HepG2 (cell line): ENCODE measurements around the gene LYZL6. TPM values are rescaled to one million over a fixed set of nuclear protein-coding genes. Genes with fewer than 3 reads are reported as not detected.
A peak's percentile ranks its signal among the peaks of the same experiment; 100 is the strongest.

Experiments used
- ATAC-seq: fragments of 200-7000 bp; cut with Tn5 transposase; 3 replicates; pipeline ENCODE4 v1.9.1; 2020; ENCODE audit warnings: mild to moderate bottlenecking, moderate library complexity
- BruUV-seq: library from RNA; stranded (reverse); fragments of 400-500 nt; replicated peaks from 2 replicates; lab custom pipeline; 2021; lab: Mats Ljungman, UMichigan
- CTCF ChIA-PET: fragments of 300-600 bp; formaldehyde crosslinking; extraction: SDS; loops from one replicate; lab custom pipeline; 2021; ENCODE audit warnings: low total read pairs, inconsistent platforms, low intra/inter-chr PET ratio; lab: Yijun Ruan, JAX
- POLR2A ChIA-PET: fragments of 350-600 bp; sonication (Branson Sonifier 250); formaldehyde crosslinking; loops from one replicate; lab custom pipeline; 2020; ENCODE audit warnings: antibody characterized with exemption, inconsistent platforms; lab: Yijun Ruan, JAX
- DNase-seq: peaks from one replicate; pipeline ENCODE4 v3.0.0-alpha.2; 2015; ENCODE audit warnings: low spot score
- FAIRE-seq: peaks from 3 replicates; lab custom pipeline; 2011; peaks lifted over from hg19 to GRCh38; lab: Jason Lieb, UNC
- H2AFZ ChIP-seq: one replicate; pipeline ENCODE4 v1.6.1; 2011; ENCODE audit warnings: low read length, inconsistent platforms
- H3K27ac ChIP-seq: fragments of 300-600 bp; 3 replicates; pipeline ENCODE4 v1.8.0; 2011; ENCODE audit warnings: mixed run types, mild to moderate bottlenecking, mixed read lengths, low read length, inconsistent platforms; ENCODE audit not compliant: insufficient read depth; ENCODE audit errors: extremely low read length
- H3K27me3 ChIP-seq, 2 experiments: fragments of 200-600 bp in 1 of 2; 2 replicates in 1 of 2; 3 replicates in 1 of 2; pipeline versions ENCODE4 v1.6.0 to v1.8.0; 2011; ENCODE audit warnings: low read length in 2 of 2, mild to moderate bottlenecking in 2 of 2, moderate library complexity in 2 of 2, inconsistent platforms in 1 of 2; ENCODE audit not compliant: insufficient read depth in 2 of 2, control insufficient read depth in 1 of 2
- H3K36me3 ChIP-seq, 2 experiments: fragments of 200-600 bp in 1 of 2; replicated peaks in 1 of 2; 2 replicates in 1 of 2; 3 replicates in 1 of 2; pipeline versions ENCODE4 v1.5.1 to v1.8.0; 2011; ENCODE audit warnings: low read length in 2 of 2, inconsistent platforms in 1 of 2; ENCODE audit not compliant: insufficient read depth in 2 of 2, control insufficient read depth in 1 of 2
- H3K4me1 ChIP-seq: 2 replicates; pipeline ENCODE4 v1.5.1; 2012; ENCODE audit warnings: low read length, inconsistent platforms; ENCODE audit not compliant: insufficient read depth
- H3K4me2 ChIP-seq: 2 replicates; pipeline ENCODE4 v1.6.0; 2011; ENCODE audit warnings: low read depth, low read length, inconsistent platforms
- H3K4me3 ChIP-seq, 3 experiments: fragments of 200-600 bp in 1 of 3; sonication (generic), shearing (Covaris generic) in 1 of 3; replicated peaks in 1 of 3; 2 replicates each; pipeline ENCODE4 v1.5.1; 2011 to 2016; ENCODE audit warnings: low read length in 3 of 3, inconsistent platforms in 2 of 3, low read depth in 2 of 3, mild to moderate bottlenecking in 2 of 3, control low read depth in 1 of 3, mixed read lengths in 1 of 3; ENCODE audit not compliant: insufficient read depth in 1 of 3
- H3K79me2 ChIP-seq: one replicate; pipeline ENCODE4 v1.6.1; 2011; ENCODE audit warnings: low read length, inconsistent platforms; ENCODE audit not compliant: insufficient read depth
- H3K9ac ChIP-seq: 2 replicates; pipeline ENCODE4 v1.6.0; 2011; ENCODE audit warnings: mild to moderate bottlenecking, low read depth, low read length, inconsistent platforms; ENCODE audit not compliant: insufficient read depth
- H3K9me3 ChIP-seq: 2 replicates; pipeline ENCODE4 v1.5.1; 2012; ENCODE audit warnings: mild to moderate bottlenecking, low read length
- H4K20me1 ChIP-seq: 2 replicates; pipeline ENCODE4 v1.6.0; 2011; ENCODE audit warnings: inconsistent platforms, mild to moderate bottlenecking, low read length, moderate library complexity; ENCODE audit not compliant: insufficient read depth
- ATAD3A ChIP-seq: sonication (generic); formaldehyde crosslinking; IDR thresholded peaks from 2 replicates; pipeline ENCODE4 v1.4.0; 2020; ENCODE audit warnings: missing genetic modification reagents
- FOXA1 ChIP-seq, 2 experiments: fragments of 450-650 bp in 1 of 2; sonication (generic) in 1 of 2; formaldehyde crosslinking in 1 of 2; IDR thresholded peaks; 2 replicates each; pipeline versions ENCODE4 v1.4.0 to v1.6.1; 2016 to 2020; ENCODE audit warnings: missing genetic modification reagents in 1 of 2
- FOXA3 ChIP-seq: IDR thresholded peaks from 2 replicates; pipeline ENCODE4 v1.6.1; 2016; ENCODE audit warnings: missing genetic modification reagents, missing compliant biosample characterization
- HMGXB4 ChIP-seq, 2 experiments: sonication (generic) in 1 of 2; formaldehyde crosslinking in 1 of 2; IDR thresholded peaks; 2 replicates each; pipeline versions ENCODE4 v1.4.0 to v1.6.1; 2018 to 2020; ENCODE audit warnings: missing genetic modification reagents in 2 of 2, borderline replicate concordance in 1 of 2, low read depth in 1 of 2, mild to moderate bottlenecking in 1 of 2, missing biosample characterization in 1 of 2
- HNF4A ChIP-seq: sonication (generic); formaldehyde crosslinking; IDR thresholded peaks from 2 replicates; pipeline ENCODE4 v1.4.0; 2020; ENCODE audit warnings: missing genetic modification reagents
- POGK ChIP-seq: sonication (generic); formaldehyde crosslinking; conservative IDR thresholded peaks from 2 replicates; pipeline ENCODE4 v1.8.0; 2022; ENCODE audit warnings: mild to moderate bottlenecking, moderate library complexity, missing genetic modification reagents
- RAD21 ChIP-seq: fragments of 450-650 bp; formaldehyde crosslinking; IDR thresholded peaks from 2 replicates; pipeline ENCODE4 v1.5.0; 2020; ENCODE audit warnings: mild to moderate bottlenecking
- SMC3 ChIP-seq: IDR thresholded peaks from 2 replicates; pipeline ENCODE4 v1.6.1; 2011; ENCODE audit warnings: low read length, improper control_type of control experiment
- SOX13 ChIP-seq, 3 experiments: fragments of 450-650 bp in 1 of 3; sonication (generic) in 1 of 3; formaldehyde crosslinking in 1 of 3; IDR thresholded peaks in 2 of 3; conservative IDR thresholded peaks in 1 of 3; 2 replicates each; pipeline versions ENCODE4 v1.5.0 to v1.6.1; 2016 to 2020; ENCODE audit warnings: antibody characterized with exemption in 1 of 3, mild to moderate bottlenecking in 1 of 3, missing compliant biosample characterization in 1 of 3, missing genetic modification reagents in 1 of 3, moderate library complexity in 1 of 3
- SP1 ChIP-seq, 2 experiments: fragments of 450-650 bp in 1 of 2; sonication (generic) in 1 of 2; formaldehyde crosslinking in 1 of 2; IDR thresholded peaks; 2 replicates each; pipeline versions ENCODE4 v1.4.0 to v1.6.1; 2016 to 2020; ENCODE audit warnings: missing genetic modification reagents in 1 of 2
- SYNCRIP ChIP-seq: fragments of 200-400 bp; formaldehyde crosslinking; IDR thresholded peaks from 2 replicates; pipeline ENCODE4 v1.6.1; 2018; ENCODE audit warnings: mild to moderate bottlenecking, low read depth, low read length; ENCODE audit not compliant: insufficient read depth
- TEAD2 ChIP-seq: sonication (generic); formaldehyde crosslinking; IDR thresholded peaks from 2 replicates; pipeline ENCODE4 v1.9.0; 2021; ENCODE audit warnings: missing genetic modification reagents
- TEAD3 ChIP-seq: optimal IDR thresholded peaks from 2 replicates; pipeline ENCODE3; 2016; ENCODE audit warnings: borderline replicate concordance
- ZNF562 ChIP-seq: sonication (generic); formaldehyde crosslinking; IDR thresholded peaks from 2 replicates; pipeline ENCODE4 v1.8.0; 2022; ENCODE audit warnings: missing genetic modification reagents, borderline replicate concordance
- WGBS: methylation state at CpG from one replicate; pipeline ENCODE4 v1.1.6; 2017; ENCODE audit warnings: low lambda C conversion rate; 5-methylcytosine and 5-hydroxymethylcytosine counted together
- in situ Hi-C: cut with HindIII; loops from 2 replicates; pipeline ENCODE4 v1.10.0; 2017; ENCODE audit warnings: low pct_unique_long_range_greater_than_20kb; ENCODE audit not compliant: extremely low pct_ligation_motif_present
- intact Hi-C: fragments of 100-400 bp; cut with micrococcal nuclease; formaldehyde crosslinking; loops from one replicate; pipeline ENCODE4 v1.10.0; 2022; ENCODE audit not compliant: unreplicated experiment
- polyA plus RNA-seq, 8 experiments: library from polyadenylated mRNA; depleted of rRNA in 3 of 8; stranded (reverse) in 7 of 8; unstranded in 1 of 8; fragments of >200 nt; fragmentation: Illumina TruSeq in 4 of 8; extraction: Trizol in 4 of 8; gene quantifications; 2 replicates each; pipeline versions ENCODE4 v1.2.1 to v1.2.3, GENCODE V29; 2011 to 2016; ENCODE audit warnings: low read depth in 4 of 8, missing spikeins in 1 of 8, mixed read lengths in 1 of 8; ENCODE audit not compliant: insufficient read depth in 1 of 8
- total RNA-seq, 5 experiments: library from RNA; depleted of rRNA; stranded (reverse); fragments of >200 nt; fragmentation: Illumina TruSeq; extraction: Trizol; gene quantifications; 2 replicates each; pipeline ENCODE4 v1.2.3, GENCODE V29; 2016; ENCODE audit warnings: low read depth in 1 of 5
- TF ChIP-seq, protein P1 (sequence below): sonication (generic); formaldehyde crosslinking; IDR thresholded peaks from 2 replicates; pipeline ENCODE4 v1.8.1; 2023; ENCODE audit warnings: mild to moderate bottlenecking, missing genetic modification reagents
- TF ChIP-seq, protein P2 (sequence below): sonication (generic); formaldehyde crosslinking; IDR thresholded peaks from 2 replicates; pipeline ENCODE4 v1.4.0; 2020; ENCODE audit warnings: missing genetic modification reagents, mild to moderate bottlenecking, borderline replicate concordance

LYZL6 gene
- total and polyA plus RNA-seq, 2 of the 13 experiments (the other 11 are each of a cell fraction or from before 2014, with no cell fraction given), result not detected

DNA sequence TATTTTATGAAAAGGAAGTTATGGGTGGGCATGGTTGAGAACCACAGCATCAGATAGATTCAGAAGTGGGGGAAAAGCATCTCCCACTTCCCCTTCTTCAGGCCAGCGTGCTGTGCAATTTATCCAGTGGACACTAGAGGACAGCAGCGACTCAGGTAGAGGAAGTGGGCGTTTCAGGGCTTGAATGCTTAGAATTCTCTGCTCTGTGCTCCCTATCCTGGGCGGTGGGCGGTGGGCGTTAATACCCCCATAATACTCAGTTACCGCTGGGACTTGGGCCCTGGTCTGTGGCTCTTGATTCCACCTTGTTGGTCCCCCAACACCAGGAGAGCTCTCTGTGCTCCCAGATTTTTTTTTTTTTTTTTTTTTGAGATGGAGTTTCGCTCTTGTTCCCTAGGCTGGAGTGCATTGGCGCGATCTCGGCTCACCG lies 3.7 kb upstream of the LYZL6 start:
- intact Hi-C loops (loop anchor here (1.0 kb wide), 1 partner anchor 202 kb away; no protein-coding TSS in a partner anchor), in situ Hi-C loops (no loop called here)
- DNase-seq (peak; percentile 52), ATAC-seq (peak; percentile 91), FAIRE-seq (no peak)
- Histone ChIP-seq H3K4me3 (peak overlapping the region in 1 of 3 experiments; percentile 32; a peak in 1 of 6 replicates), H3K9ac (no peak overlapping the region), H3K4me1 (0 out of 2 replicates have a peak, but pooled peaks cover 5% of the 10 kb centered on the region), H3K36me3 (no peaks in the 10 kb centered on the region), H3K9me3 (no peaks in the 10 kb centered on the region), H3K27me3 (peaks cover 0 to 6% of the 10 kb centered on the region in 2 experiments; a peak in 1 of 5 replicates), H3K27ac (no peak overlapping the region), H3K4me2 (peak overlapping the region; percentile 73), H4K20me1 (no peaks in the 10 kb centered on the region), H3K79me2 (no peaks in the 10 kb centered on the region), H2AFZ (no peak overlapping the region)
- CTCF ChIA-PET, result interaction anchor here (1.0 to 3.5 kb wide), 4 partner anchors 23 to 536 kb away, joined by 3 to 26 read pairs (median 6); no protein-coding TSS in a partner anchor
- WGBS, result 12% methylated on average over 11 of the region's 12 CpGs
- BruUV-seq, result no TSS peak
- POLR2A ChIA-PET, result interaction anchor here (1.2 kb wide), 1 partner anchor 34 kb away, joined by 4 read pairs; the partner anchor contains the start of gene CCL16
- TF ChIP-seq SYNCRIP (no peak), TEAD2 (CRISPR knock-in tag) (no peak), HMGXB4 (CRISPR knock-in tag; IDR thresholded peaks at IDR 0.05; ENCODE audit: borderline replicate concordance in 1 of 2, low read depth in 1 of 2) (0 out of 4 replicates have a peak, but pooled peaks of 1 of the 2 experiments have one; percentile 21), RAD21 (CRISPR knock-in tag) (peak; percentile 73), ZNF562 (CRISPR knock-in tag) (no peak), FOXA1 (IDR thresholded peaks at IDR 0.05) (no peak), FOXA1 (CRISPR knock-in tag; IDR thresholded peaks at IDR 0.05) (no peak), ATAD3A (CRISPR knock-in tag) (no peak), SP1 (IDR thresholded peaks at IDR 0.05) (no peak), SP1 (CRISPR knock-in tag; IDR thresholded peaks at IDR 0.05) (peak; percentile 51; the same call in 1 of the 2 replicates), HNF4A (CRISPR knock-in tag) (no peak), POGK (CRISPR knock-in tag) (no peak), FOXA3 (CRISPR knock-in tag) (no peak), TEAD3 (CRISPR knock-in tag) (peak; percentile 69), SMC3 (peak; percentile 87), SOX13 (IDR thresholded peaks at IDR 0.05) (no peak), SOX13 (CRISPR knock-in tag; conservative IDR thresholded peaks at IDR 0.05 in 1 of 2, IDR thresholded peaks at IDR 0.05 in 1 of 2) (no peak)
- TF ChIP-seq, protein P1, sequence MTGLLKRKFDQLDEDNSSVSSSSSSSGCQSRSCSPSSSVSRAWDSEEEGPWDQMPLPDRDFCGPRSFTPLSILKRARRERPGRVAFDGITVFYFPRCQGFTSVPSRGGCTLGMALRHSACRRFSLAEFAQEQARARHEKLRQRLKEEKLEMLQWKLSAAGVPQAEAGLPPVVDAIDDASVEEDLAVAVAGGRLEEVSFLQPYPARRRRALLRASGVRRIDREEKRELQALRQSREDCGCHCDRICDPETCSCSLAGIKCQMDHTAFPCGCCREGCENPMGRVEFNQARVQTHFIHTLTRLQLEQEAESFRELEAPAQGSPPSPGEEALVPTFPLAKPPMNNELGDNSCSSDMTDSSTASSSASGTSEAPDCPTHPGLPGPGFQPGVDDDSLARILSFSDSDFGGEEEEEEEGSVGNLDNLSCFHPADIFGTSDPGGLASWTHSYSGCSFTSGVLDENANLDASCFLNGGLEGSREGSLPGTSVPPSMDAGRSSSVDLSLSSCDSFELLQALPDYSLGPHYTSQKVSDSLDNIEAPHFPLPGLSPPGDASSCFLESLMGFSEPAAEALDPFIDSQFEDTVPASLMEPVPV (CRISPR knock-in tag), result no peak
- TF ChIP-seq, protein P2, sequence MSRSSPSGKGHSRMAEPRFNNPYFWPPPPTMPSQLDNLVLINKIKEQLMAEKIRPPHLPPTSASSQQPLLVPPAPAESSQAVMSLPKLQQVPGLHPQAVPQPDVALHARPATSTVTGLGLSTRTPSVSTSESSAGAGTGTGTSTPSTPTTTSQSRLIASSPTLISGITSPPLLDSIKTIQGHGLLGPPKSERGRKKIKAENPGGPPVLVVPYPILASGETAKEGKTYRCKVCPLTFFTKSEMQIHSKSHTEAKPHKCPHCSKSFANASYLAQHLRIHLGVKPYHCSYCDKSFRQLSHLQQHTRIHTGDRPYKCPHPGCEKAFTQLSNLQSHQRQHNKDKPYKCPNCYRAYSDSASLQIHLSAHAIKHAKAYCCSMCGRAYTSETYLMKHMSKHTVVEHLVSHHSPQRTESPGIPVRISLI (CRISPR knock-in tag), result peak; percentile 67; the same call in 1 of the 2 replicates
